GM12878 (cell line): ENCODE data around the gene TEPSIN. TPM values are rescaled to one million over a fixed set of nuclear protein-coding genes. Genes with fewer than 3 reads are reported as not detected.
A peak's percentile ranks its signal among the peaks of the same experiment; 100 is the strongest.

Source experiments
- ATAC-seq: fragments of 200-7000 bp; cut with Tn5 transposase; 3 replicates; pipeline ENCODE4 v1.9.1; 2020; ENCODE audit warnings: mild to moderate bottlenecking, moderate library complexity
- BruUV-seq: library from RNA; stranded (reverse); fragments of 400-500 nt; replicated peaks from 2 replicates; lab custom pipeline; 2021; lab: Mats Ljungman, UMichigan
- CTCF ChIA-PET: fragments of 300-600 bp; sonication (Branson Sonifier 250); formaldehyde crosslinking; extraction: SDS; loops from one replicate; lab custom pipeline; 2021; ENCODE audit warnings: inconsistent platforms; lab: Yijun Ruan, JAX
- POLR2A ChIA-PET: fragments of 350-600 bp; formaldehyde crosslinking; extraction: SDS; loops from one replicate; lab custom pipeline; 2021; ENCODE audit warnings: inconsistent platforms; lab: Charles Lee
- RAD21 ChIA-PET: fragments of 300-600 bp; sonication (Branson Sonifier 250); formaldehyde crosslinking; loops from one replicate; lab custom pipeline; 2023; ENCODE audit warnings: antibody characterized with exemption; ENCODE audit not compliant: unreplicated experiment; lab: Charles Lee
- SMC1A ChIA-PET: fragments of 300-600 bp; sonication (Branson Sonifier 250); formaldehyde crosslinking; loops from one replicate; lab custom pipeline; 2023; ENCODE audit not compliant: unreplicated experiment, uncharacterized antibody; lab: Charles Lee
- DNase-seq: peaks from one replicate; pipeline ENCODE4 v3.0.0-alpha.2; 2011; ENCODE audit warnings: low read depth, low spot score
- FAIRE-seq: peaks from 3 replicates; lab custom pipeline; 2011; peaks lifted over from hg19 to GRCh38; lab: Jason Lieb, UNC
- H2AFZ ChIP-seq: 2 replicates; pipeline ENCODE4 v1.6.0; 2011; ENCODE audit warnings: low read depth, low read length, control low read depth; ENCODE audit not compliant: control insufficient read depth
- H3K27ac ChIP-seq: 2 replicates; pipeline ENCODE4 v1.5.1; 2011; ENCODE audit warnings: control low read depth; ENCODE audit not compliant: control insufficient read depth, insufficient read depth
- H3K27me3 ChIP-seq, 2 experiments: replicated peaks in 1 of 2; 2 replicates each; pipeline versions ENCODE4 v1.6.0 to v1.6.1; 2011; ENCODE audit warnings: low read length in 1 of 2; ENCODE audit not compliant: control insufficient read depth in 2 of 2, insufficient read depth in 2 of 2
- H3K36me3 ChIP-seq, 2 experiments: 2 replicates each; pipeline ENCODE4 v1.5.1; 2011; ENCODE audit warnings: low read length in 1 of 2; ENCODE audit not compliant: control insufficient read depth in 2 of 2, insufficient read depth in 2 of 2
- H3K4me1 ChIP-seq: 2 replicates; pipeline ENCODE4 v1.6.1; 2011; ENCODE audit warnings: mild to moderate bottlenecking, low read length, moderate library complexity, mixed read lengths; ENCODE audit not compliant: control insufficient read depth, insufficient read depth
- H3K4me2 ChIP-seq: 2 replicates; pipeline ENCODE4 v1.6.0; 2011; ENCODE audit warnings: control low read depth; ENCODE audit not compliant: control insufficient read depth, insufficient read depth
- H3K4me3 ChIP-seq: fragments of 200-600 bp; sonication (generic); 2 replicates; pipeline ENCODE4 v1.5.1; 2016
- H3K79me2 ChIP-seq: 2 replicates; pipeline ENCODE4 v1.6.0; 2011; ENCODE audit warnings: low read length; ENCODE audit not compliant: control insufficient read depth, insufficient read depth
- H3K9ac ChIP-seq: 2 replicates; pipeline ENCODE4 v1.8.0; 2011; ENCODE audit warnings: low read length, control low read depth, mixed read lengths; ENCODE audit not compliant: control insufficient read depth, insufficient read depth
- H3K9me3 ChIP-seq: replicated peaks from 3 replicates; pipeline ENCODE4 v1.5.1; 2011; ENCODE audit warnings: mild to moderate bottlenecking, low read length; ENCODE audit not compliant: control insufficient read depth, insufficient read depth
- H4K20me1 ChIP-seq: 2 replicates; pipeline ENCODE4 v1.6.0; 2011; ENCODE audit not compliant: control insufficient read depth, insufficient read depth
- EED ChIP-seq: sonication (generic); IDR thresholded peaks from 2 replicates; pipeline ENCODE4 v1.6.1; 2016; ENCODE audit warnings: antibody characterized with exemption, low read depth
- EGR1 ChIP-seq, 2 experiments: IDR thresholded peaks; 1 replicate in 1 of 2; 2 replicates in 1 of 2; pipeline ENCODE4 v1.6.1; 2011 to 2012; ENCODE audit warnings: low read depth in 2 of 2, low read length in 2 of 2, borderline replicate concordance in 1 of 2, mild to moderate bottlenecking in 1 of 2, moderate library complexity in 1 of 2
- KDM1A ChIP-seq: fragments of 200-600 bp; sonication (generic); IDR thresholded peaks from 2 replicates; pipeline ENCODE4 v1.6.1; 2016; ENCODE audit warnings: borderline replicate concordance
- MLLT1 ChIP-seq: fragments of 450-650 bp; IDR thresholded peaks from 2 replicates; pipeline ENCODE4 v1.6.1; 2016; ENCODE audit warnings: mild to moderate bottlenecking
- POLR2A ChIP-seq: IDR thresholded peaks from 2 replicates; pipeline ENCODE4 v1.6.1; 2011; ENCODE audit warnings: low read depth, mild to moderate bottlenecking, low read length
- RCOR1 ChIP-seq: conservative IDR thresholded peaks from 2 replicates; pipeline ENCODE4 v1.6.1; 2012; ENCODE audit warnings: low read depth, low read length, improper control_type of control experiment
- SKIL ChIP-seq: fragments of 450-650 bp; IDR thresholded peaks from 2 replicates; pipeline ENCODE4 v1.6.1; 2017; ENCODE audit warnings: mild to moderate bottlenecking, low read depth, inconsistent platforms; ENCODE audit not compliant: poor library complexity, severe bottlenecking
- WGBS: methylation state at CpG from one replicate; pipeline ENCODE4 v1.1.6; 2016; ENCODE audit warnings: low lambda C conversion rate; ENCODE audit not compliant: insufficient replicate concordance, insufficient coverage; ENCODE audit errors: missing lambda C conversion rate; 5-methylcytosine and 5-hydroxymethylcytosine counted together
- in situ Hi-C: fragments of 300-500 bp; cut with MboI; formaldehyde crosslinking; loops from 9 replicates; pipeline ENCODE4 v1.14.3; 2018; ENCODE audit warnings: mixed read lengths
- intact Hi-C: fragments of 100-400 bp; cut with micrococcal nuclease; formaldehyde crosslinking; loops from one replicate; pipeline ENCODE4 v1.14.2; 2022; ENCODE audit not compliant: unreplicated experiment
- polyA plus RNA-seq, 11 experiments: library from polyadenylated mRNA; depleted of rRNA in 4 of 11; unstranded in 6 of 11; stranded (reverse) in 5 of 11; fragments of >200 nt; fragmentation: Nextera tagmentation in 4 of 11; fragmentation: Illumina TruSeq in 1 of 11; extraction: Ambion mirVana in 4 of 11; extraction: Trizol in 1 of 11; gene quantifications; 1 replicate in 1 of 11; 2 replicates in 10 of 11; pipeline versions ENCODE4 v1.2.1 to v1.2.3, GENCODE V29; 2011 to 2016; ENCODE audit warnings: inconsistent platforms in 2 of 11, missing spikeins in 2 of 11, low read depth in 1 of 11
- total RNA-seq, 4 experiments: library from RNA; depleted of rRNA in 3 of 4; stranded (reverse); fragments of >200 nt in 3 of 4; fragmentation: Illumina TruSeq in 1 of 4; extraction: Trizol in 1 of 4; gene quantifications; 2 replicates each; pipeline versions ENCODE4 v1.2.1 to v1.2.3, GENCODE V29; 2013 to 2021

TEPSIN gene
- total and polyA plus RNA-seq, 10 of the 15 experiments (the other 5 are each of a cell fraction or from before 2014, with no cell fraction given) = 0.87 to 36.7 (median 5.3) TPM

DNA sequence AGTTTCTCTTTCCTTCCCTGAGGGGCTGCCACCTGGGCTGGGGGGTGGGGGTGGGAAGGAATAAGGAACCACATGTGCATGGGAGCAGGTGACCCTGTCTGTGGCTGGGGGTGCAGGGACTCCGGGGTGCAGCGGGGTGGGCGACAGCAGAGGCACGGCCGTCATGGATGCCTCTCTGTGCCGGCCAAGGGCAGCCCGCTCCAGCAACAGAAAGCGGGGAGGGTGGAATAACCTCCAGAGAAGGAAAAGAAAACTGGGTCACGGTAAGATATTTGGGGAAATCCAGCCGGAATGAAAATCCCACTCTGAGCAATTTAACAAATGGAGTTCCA lies 4.4 kb upstream of the TEPSIN start:
- POLR2A ChIA-PET = no interaction called here
- no peaks in the 10 kb centered on the region for H3K27me3 ChIP-seq
- in situ Hi-C loops = loop anchor here (5.0 to 25.0 kb wide), 2 partner anchors 96 to 231 kb away; no protein-coding TSS in a partner anchor
- no peaks in the 10 kb centered on the region for H4K20me1 ChIP-seq
- no peak overlapping the region for H3K4me3 ChIP-seq
- intact Hi-C loops = no loop called here
- no peak overlapping the region for H3K4me2 ChIP-seq
- no TSS peak for BruUV-seq
- no peak overlapping the region for H3K27ac ChIP-seq
- 93% methylated on average over 10 of the region's 10 CpGs for WGBS
- DNase-seq (no peak), ATAC-seq (no peak), FAIRE-seq (no peak)
- H3K9ac ChIP-seq = no peak overlapping the region
- no peaks in the 10 kb centered on the region for H3K9me3 ChIP-seq
- CTCF ChIA-PET = interaction anchor here (1.2 kb wide), 1 partner anchor 101 kb away, joined by 3 read pairs; no protein-coding TSS in a partner anchor
- peaks cover 23% of the 10 kb centered on the region for H3K4me1 ChIP-seq
- H3K36me3 ChIP-seq = peaks cover 0 to 2% of the 10 kb centered on the region in 2 experiments; a peak in 2 of 4 replicates
- peaks cover 30% of the 10 kb centered on the region for H3K79me2 ChIP-seq
- RAD21 ChIA-PET = interaction anchor here (1.3 kb wide), 1 partner anchor 242 kb away, joined by 3 read pairs; no protein-coding TSS in a partner anchor
- TF ChIP-seq KDM1A (no peak), RCOR1 (no peak), POLR2A (peak; percentile 52; the same call in 1 of the 2 replicates), SKIL (no peak), EGR1 (IDR thresholded peaks at IDR 0.05; ENCODE audit: borderline replicate concordance in 1 of 2, low read depth in 2 of 2, low read length in 2 of 2) (no peak), MLLT1 (no peak), EED (no peak)
- SMC1A ChIA-PET = interaction anchor here (1.7 kb wide), 1 partner anchor 100 kb away, joined by 5 read pairs; no protein-coding TSS in a partner anchor
- no peak overlapping the region for H2AFZ ChIP-seq
